HG03558 (cell line): Measurements from ENCODE around the gene CPNE4.

Experiments used
- ATAC-seq: cut with Tn5 transposase; IDR thresholded peaks from one replicate; pipeline ENCODE4 v1.9.1; 2021; ENCODE audit warnings: moderate number of reproducible peaks; ENCODE audit not compliant: unreplicated experiment; ENCODE audit errors: extremely low read depth

The CPNE4 gene

DNA sequence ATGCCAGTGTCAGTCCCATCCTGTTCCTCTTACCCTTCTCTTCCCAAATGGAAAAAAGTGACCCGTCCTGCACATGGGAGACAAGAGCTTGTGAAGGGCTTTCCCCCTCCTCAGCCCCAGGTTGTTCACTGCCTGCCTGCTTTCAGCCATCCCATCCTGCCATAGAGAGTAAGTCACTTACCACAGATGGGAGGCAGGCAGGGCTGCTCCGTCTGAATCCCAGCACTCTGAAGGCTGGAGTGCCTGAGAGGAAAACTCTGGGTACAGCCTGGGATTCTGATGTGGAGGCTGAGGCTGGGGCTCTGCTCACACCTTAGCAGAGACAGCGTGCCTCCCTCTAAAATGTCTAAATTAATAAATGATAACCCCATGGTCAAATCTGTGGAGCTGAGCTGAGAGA is 14.8 kb downstream of the CPNE4 start:
- ATAC-seq: no peak

DNA sequence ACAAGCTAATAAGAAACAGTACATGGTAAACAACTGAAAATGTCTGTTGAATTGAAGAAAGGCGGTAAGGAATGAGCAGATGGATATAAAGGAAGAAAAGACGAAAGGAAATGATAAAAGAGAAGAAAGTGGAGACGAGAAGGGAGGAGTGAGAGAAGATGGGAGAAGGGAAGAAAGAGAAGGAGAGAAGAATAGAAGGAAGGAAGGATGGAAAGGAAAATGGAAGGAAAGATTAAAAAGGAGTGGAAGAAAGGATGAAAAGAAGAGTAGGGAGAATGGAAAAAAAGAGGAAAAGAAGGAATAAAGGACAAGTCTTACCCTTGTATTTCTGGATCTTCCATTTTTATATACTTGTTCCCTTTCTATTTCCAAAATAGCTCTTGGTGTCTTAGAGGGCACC is 17.7 kb downstream of the CPNE4 start:
- no peak for ATAC-seq

- ATAC-seq: no peak
Observed at GRCh38 chr3:132016061-132017041, 18.5 kb downstream of the CPNE4 start.

GRCh38 chr3:132014105-132014504 is 20.7 kb downstream of the CPNE4 start:
- ATAC-seq: no peak

DNA sequence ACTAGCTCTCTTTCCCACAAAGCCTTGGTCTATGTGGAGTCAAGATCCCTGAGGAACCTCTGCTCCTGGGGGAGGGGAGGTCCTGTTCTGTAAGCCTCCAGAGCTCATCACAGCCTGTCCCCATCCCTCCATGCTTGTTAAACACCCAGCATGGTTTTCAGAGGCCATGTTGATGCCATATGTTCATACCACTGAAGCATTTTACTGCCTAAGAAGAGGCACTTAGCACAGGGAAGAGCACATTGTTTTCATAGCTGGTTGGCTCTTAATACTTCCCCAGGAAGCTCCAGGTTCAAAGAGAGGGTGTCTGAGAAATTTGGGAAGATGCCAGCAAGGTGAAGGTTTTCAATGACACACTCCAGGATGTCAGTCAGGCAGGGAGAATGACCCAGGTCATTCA is 25.6 kb downstream of the CPNE4 start:
- no peak for ATAC-seq

GRCh38 chr3:132008837-132009236 is 26.0 kb downstream of the CPNE4 start:
- no peak for ATAC-seq

- no peak for ATAC-seq
Observed at GRCh38 chr3:132007617-132008016, 27.2 kb downstream of the CPNE4 start.

DNA sequence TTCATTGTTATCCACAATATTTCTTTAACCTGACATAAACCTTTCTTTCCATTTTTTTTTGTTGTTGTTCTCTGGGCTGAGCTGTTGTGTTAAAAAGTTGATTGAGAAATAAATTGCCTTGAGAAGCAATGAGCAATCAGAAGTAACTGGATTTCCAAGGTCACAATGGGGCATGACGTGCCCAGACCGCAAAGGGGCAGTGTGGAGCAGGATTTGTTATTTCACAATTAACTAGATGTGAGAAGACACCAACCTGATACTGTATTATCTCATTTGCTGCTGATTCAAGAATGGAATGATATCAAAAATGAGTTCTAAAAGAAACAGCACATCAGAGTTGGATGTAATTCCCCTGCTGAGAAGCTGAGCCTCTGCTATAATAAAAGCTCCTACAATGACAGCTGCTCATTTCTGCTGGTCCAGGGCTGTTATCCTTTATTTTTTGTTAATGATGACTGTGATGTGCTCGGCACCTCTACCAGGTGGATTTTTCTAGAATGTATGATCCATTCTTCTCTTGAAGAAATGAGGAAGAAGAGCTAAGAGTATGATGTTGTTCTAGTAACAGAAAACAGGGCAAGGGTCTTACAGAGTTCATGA is 28.1 kb downstream of the CPNE4 start:
- ATAC-seq: no peak

DNA sequence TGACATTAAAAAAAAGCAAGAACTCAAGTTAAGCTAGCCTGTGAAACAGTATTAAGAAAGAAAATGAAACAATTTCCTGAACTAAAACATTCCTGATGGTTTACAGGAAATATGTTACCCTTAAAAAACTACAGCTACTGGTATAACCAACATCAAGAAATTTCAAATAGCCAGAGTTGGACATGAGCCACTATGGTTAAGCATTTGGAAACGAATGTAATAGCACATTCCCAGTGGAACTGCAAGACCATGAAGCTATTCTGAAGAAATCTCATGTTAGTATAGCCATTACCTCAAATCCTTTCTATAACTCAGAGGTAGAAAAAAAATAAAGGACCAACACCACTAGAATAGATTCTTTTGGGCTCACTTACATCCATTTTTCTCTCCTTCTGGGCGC is 30.2 kb downstream of the CPNE4 start:
- ATAC-seq: no peak

GRCh38 chr3:132003685-132004084 is 31.1 kb downstream of the CPNE4 start:
- no peak for ATAC-seq

- no peak for ATAC-seq
Observed at GRCh38 chr3:132001999-132002398, 32.8 kb downstream of the CPNE4 start.

GRCh38 chr3:132001036-132001435 is 33.8 kb downstream of the CPNE4 start:
- no peak for ATAC-seq

DNA sequence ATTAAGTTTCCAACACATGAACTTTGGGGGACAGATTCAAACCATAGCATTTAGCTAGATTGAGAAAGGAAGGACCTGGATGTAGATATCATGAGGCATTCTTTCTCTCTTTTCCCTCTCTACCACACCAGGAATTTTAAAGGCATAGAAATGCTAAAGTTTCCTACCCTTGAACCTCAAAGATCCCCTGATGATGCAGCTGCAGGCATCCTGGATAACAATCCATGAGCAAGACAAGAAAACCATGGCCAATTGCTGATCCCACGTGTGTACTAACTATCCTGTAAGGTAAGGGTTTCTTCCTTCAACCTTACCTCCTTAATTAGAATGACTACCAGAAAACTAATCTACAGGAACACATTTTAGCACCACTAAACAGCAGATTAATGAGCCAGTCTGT is 36.8 kb downstream of the CPNE4 start:
- ATAC-seq: no peak

- ATAC-seq: no peak
Observed at GRCh38 chr3:131995891-131996290, 38.9 kb downstream of the CPNE4 start.

GRCh38 chr3:131989318-131989717 is 45.5 kb downstream of the CPNE4 start:
- no peak for ATAC-seq

DNA sequence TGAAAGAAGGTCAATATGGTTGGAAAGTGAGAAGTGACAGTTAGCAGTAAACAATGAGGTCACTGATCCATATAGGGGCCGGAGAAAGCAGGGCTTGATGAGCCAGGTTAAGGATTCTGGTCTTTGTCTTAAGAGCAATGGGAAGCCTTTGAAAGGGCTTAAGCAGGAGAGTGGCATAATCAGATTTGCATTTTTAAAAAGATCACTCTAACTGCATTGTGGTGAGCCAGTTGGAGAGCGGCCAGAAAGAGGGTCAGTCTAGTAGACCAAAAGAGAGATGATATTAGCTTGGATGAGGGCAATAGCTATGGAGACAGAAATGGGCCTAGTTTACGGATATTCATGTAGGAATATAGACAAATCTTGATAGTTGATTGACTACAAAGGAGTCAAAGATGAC is 46.6 kb downstream of the CPNE4 start:
- no peak for ATAC-seq

DNA sequence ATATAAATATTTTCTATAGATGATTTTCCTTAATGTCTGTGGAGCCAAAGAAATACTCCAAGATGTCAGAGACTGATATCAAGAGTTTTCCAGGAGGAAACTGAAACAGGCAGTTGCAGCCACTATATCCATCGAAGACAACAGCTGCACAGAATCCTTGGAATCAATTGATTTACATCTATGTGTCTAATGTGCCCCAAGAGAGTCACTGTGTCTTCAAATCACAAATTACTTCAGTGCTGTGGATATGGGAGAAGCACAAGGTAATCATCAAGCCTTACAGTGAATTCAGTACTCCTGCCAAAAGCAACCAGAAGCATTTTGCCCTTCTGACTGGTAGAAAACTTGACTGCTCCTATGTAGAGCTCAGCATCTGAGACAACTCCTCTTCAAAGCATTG is 51.1 kb downstream of the CPNE4 start:
- ATAC-seq: no peak

DNA sequence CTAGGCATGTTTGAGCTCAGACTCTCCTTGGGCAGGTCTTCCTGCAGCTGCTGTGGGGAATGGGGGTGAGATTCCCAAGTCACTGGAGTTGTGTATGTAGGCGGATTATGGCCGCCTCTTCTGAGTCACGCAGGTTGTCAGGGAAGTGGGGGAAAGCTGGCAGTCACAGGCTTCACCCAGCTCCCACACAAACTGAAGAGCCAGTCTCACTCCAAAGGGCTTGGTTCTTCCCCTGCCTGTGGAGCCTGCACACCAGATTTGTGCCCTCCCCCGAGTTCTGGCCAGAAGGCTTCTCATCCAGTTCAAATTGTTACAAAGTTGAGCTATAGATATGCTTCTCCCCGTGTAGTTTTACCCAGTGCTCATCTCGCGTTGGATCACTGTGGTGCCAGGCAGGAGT is 53.5 kb downstream of the CPNE4 start:
- no peak for ATAC-seq

- no peak for ATAC-seq
Observed at GRCh38 chr3:131976448-131976847, 58.4 kb downstream of the CPNE4 start.

DNA sequence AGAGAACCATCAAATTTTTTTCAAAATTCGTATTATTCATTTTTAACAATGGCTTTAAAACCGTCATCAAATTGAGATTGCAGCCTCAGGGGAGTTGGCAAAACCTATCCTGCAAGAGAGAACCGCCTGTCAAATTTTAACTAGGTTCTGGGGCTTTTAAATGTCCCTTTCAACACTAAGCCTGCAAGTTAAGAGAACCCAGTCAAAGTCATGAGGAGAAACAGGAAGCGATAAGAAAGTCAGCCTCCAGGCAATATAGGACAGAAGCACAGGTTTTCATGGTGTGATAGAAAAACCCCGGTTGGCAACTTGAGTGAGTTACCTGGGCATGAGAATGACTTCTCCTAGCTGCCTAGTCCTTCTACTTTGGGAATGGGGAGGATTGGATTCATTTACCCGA is 59.8 kb downstream of the CPNE4 start:
- ATAC-seq: no peak

DNA sequence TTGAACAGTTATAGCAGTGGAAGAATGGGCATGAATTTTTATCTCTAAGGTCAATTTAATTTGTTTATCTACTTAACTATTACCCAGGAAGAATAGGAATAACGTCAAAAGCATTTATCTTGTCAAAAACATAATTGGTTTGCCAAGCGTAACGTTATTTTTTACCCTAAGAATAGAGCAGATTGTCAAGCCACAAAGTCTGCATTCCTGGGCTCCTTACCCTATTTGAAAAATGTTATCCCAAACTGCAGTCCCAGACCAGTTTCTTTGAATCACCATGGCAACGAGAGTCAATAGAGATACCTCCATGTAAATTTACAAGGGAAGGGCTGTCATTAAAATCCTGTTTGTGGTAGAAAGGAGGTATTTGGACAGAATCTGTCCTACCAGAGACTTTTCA is 61.1 kb downstream of the CPNE4 start:
- no peak for ATAC-seq

DNA sequence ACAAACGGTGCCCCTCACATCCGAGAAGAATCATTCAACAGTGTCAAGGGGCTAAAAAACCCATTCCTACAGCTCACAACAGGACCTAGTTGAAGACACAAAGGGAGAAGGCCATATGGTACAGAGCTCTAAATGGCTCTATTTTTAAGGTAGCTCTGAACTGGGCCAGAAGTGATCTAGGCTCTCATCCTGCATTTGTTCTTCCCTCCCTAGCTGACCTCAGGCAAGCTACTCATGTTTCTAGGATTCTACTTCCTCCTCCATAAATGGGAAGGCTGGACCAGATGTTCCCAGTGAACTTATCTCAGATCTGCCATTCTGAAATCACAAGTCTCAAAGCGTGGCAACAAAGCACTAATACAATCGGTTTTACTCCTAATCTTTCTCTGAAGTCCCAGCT is 62.3 kb downstream of the CPNE4 start:
- ATAC-seq: no peak
